GM21515 (cell line): ENCODE measurements around the gene DENND4B.
"Not testable (repeated sequence)": the region's sequence is repeated elsewhere in the genome, so short reads cannot be mapped to it uniquely, and the experiment has no call there.

Source experiments
- ATAC-seq: cut with Tn5 transposase; IDR thresholded peaks from one replicate; pipeline ENCODE4 v1.9.1; 2021; ENCODE audit not compliant: unreplicated experiment

The DENND4B gene

DNA sequence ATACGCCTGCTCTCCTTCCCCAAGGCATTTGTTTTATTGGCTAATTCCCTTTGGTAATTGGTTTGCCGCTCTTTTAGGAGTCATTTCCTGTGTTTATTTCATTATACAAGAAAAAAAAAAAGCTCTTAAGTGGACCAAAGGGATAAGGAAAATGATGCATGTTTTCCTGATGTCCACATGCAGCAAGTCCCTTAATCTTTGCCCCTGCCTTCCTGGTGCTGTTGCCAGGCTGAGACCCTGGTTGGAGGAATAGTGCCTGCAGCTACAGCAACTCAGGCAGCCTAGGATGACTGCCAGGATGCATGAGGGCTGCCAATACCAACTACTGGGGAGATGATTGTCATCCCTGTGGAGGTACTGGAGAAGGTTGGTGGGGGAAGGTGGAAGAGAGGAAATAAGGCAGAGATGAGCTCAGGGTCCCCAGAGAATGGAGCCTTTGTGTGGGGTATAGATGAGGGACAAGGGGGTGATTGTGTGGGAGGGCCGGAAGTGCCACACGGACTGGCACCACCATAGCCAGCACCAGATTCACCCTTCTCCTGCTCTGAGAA lies 17.7 kb downstream of the DENND4B start:
- no peak for ATAC-seq

DNA sequence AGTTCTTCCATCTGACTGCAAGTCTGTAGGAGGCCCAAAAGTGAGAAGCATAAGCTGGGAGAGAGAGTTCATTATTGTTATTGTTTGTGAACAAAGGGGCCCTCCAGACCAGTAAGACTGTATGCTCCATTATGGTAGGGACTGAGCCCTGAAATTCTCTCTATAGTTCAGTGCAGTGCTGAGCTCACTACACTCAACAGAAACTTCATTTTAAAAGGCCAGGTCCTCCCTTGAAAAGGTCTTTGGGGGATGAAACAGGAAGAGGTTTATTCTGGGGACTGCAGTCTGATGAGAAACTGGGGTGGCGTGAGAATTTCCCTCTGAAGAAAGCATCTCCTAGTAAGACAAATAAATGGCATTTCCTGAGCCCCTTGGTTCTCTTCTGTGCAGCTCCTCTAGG lies 18.3 kb downstream of the DENND4B start:
- no peak for ATAC-seq

DNA sequence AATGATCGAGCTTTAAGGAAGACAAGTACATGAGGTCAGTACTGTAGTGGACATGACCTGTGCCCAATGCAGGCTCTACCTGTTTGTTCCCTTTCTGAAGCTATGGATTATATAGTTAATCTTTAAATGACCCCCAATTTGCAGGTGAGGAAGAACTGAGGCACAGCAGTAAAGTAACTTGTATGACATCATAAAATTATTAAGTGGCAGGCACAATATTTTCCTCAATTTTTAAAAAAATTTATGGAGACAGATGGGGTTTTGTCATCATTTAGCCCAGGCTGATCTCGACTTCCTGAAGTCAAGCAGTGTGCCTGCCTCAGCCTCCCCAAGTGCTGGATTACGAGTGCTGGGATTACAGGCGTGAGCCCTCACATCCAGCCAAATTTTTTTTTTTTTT lies 20.1 kb downstream of the DENND4B start:
- no peak for ATAC-seq

DNA sequence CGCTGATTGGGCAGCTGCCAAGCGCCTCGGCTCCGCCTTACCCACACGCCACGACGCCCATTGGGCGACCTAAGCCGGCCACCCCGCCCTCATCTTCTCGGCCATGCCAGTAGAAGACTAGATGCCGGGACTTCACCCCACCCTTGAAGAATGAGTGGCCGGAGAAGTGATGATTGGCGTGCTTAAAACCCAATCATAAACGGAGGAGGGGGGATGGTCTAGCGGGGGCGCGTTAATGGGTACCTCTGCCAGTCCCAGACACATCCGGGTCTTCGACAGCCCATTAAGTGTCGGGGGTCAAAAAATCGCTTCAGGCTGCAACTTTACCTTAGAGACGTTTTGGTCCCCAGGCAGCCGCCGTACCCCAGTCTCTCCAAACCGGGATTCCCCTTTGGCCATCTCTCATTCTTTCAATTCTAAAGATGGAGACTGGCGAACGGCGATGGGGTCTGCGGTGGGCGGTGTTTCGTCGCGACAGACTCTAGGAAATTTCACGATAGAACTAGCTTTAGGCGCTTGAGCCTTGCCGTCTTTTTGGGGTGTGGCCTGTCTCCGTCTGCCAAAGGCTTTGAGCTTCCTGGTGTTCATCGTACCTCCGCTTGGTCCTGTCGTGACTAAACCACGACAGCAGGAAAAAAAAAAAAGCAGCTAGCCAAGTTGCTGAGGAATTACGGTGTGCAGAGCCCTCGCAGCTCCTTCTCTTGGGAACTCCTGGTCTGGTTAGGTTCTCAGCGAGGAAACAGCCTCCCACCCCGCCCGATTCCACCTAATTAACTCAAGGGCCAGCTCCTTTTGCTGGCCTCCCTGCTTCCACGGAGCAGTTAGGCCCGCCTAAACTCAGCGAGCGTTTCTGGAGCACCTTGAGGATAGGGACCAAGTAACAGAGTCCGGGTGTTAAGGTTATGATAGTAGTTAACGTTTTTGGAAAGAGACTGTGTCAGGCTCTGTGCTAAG lies 23.3 kb downstream of the DENND4B start, which contains the start of gene GATAD2B:
Gene GATAD2B, minus strand, starts transcription at position 1 of the 954 bp plus-strand sequence. CDS start 94,625 bp downstream, outside the sequence.
- peak; percentile 88 for ATAC-seq

DNA sequence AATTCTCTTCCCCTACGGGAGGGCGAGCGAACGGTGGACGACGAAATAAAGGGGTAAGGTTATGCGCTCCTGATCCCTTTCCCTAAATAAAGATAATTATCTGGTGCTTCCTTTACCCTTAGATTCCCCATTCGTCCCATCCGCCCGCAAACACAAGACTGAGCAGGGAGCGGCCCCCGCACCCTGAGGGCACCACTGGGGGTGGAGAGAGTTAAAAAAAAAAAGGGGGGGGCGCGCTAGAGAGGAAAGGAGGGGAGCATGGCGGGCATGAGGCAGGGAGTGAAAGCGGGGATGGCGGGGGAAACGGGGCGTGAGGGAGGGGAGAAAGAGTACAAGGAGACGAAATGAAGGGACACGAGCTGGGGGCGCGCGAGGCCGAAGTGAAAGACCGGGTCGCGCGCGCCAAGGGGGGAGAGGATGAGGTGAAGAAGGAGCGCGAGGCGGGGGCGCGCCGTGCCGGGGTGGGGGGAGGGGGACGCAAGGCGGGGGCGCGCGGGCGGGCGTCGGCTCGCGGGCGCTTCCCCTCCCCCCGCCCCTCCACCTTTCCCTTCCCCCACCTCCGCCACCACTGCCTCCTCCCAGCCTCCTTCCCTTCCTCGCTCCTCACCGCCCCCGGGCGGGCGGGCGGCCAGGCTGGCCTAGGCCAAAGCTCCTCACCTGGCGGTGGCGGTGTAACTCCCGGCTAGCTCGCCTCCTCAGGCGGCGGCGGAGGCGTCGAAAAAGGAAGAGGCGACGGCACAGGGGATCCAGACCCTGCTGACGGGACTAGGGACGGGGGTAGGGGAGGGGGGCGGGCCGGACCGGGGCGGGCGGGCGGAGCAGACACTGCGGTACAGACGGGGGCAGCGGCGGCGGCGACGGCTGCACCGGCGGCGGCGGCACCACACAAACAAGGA lies 24.2 kb downstream of the DENND4B start:
- peak; percentile 25 for ATAC-seq

DNA sequence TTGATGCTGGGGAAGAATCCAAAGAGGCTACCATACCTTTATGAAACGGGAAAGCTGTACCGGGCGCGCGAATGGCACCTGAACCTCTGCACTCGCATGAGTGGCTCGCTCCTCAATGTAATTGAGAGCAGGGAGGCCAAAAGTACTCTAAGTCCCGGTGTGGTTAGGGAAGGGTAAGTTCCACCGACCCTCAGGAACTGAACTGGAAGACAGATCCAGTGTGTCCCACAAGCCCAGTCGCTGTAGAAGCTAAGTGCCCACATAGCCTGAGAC lies 24.8 kb downstream of the DENND4B start:
- no peak for ATAC-seq

DNA sequence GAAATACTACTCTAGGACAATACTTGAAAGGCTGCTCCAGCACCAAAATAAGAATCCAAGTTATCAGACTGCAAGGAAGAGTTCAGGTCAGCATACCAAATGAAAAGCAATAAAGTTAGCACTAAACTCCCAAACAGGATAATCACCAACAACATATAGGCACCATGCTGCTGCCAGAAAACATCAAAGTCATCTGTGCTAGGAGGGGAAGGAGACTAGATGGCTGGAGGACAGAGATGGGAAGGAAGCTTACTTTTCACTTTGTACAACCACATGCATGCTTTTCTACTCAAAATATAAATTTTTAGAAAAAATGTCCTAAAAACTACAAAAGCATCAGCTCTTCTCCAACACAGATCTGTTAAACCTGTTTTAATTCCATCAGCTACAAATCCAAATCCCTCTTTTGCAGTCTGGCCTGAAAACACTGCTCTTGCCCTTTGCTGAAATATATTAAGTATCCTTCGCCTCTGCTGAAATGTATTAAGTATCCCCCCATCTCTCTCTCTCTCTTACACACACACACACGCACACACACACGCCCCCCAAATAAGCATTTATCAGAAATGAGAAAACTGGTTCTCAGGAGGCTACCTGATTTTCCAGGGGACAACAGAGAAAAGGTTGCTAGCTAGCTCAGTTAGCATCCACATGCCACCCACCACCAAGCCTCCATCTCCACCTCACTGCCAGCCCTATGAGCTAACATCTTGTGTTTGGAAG lies 25.3 kb downstream of the DENND4B start:
- no peak for ATAC-seq

DNA sequence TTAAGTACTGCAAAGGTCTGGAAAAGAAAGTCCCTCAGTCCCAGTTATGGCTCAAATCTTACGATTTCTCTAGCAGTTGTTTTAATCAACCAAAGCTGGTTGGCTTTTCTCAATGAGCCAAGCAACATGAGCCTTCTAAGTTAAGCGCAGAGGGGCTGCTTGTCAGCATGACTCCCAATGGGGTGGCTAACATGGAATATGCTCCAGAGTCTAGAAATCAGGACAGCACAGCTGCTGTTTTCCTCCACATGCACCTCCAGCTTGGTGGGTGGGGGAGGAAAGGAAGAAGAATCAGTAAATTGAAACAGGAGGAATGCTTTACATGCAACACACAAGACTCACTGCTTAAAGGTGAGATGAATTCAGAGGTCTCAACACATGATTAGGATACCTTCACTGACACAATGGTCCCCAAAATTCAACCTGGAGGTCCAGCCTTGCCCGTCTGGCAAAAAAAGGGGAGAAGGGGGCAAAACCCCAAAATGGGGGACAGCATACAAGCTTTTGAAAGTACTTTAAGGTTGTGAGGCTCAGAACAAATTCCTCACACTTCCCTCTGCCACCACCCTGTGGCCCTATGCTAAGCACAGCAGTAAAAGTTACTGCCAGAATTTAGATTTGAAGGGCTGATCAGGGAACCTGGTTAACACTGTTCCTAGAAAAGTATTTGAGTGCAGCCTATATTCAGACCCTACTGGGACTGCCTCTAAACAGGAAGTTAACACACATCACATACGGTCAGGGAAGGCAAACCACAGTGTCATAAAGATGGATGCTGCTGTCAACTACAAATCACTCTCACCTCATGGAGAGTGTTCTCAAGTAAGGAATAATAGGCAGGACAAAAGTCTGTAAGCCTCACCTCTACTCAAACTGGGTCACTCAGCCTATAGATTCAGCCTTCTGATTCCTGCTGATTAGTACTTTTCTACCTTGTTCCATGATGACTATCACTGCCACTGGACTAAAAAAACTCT lies 26.4 kb downstream of the DENND4B start:
- ATAC-seq, result no peak

DNA sequence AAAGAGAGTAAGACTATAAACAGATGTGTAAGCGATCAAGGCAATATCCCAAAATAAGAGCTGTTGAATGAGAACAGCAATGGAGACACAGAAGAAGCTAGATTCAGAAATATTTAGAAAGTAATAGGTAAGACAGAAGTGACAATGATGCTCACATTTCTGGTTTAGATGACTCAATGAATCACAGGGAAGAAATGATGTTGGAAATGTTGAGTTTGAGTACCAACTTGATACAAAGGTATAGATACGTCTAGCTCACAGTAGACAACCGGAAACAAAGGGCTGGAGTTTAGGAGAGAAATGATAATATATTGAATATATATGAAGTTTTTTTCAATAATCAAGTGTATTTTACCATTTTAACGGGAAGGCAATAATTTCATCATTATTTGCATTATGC lies 30.2 kb downstream of the DENND4B start:
- ATAC-seq, result no peak

DNA sequence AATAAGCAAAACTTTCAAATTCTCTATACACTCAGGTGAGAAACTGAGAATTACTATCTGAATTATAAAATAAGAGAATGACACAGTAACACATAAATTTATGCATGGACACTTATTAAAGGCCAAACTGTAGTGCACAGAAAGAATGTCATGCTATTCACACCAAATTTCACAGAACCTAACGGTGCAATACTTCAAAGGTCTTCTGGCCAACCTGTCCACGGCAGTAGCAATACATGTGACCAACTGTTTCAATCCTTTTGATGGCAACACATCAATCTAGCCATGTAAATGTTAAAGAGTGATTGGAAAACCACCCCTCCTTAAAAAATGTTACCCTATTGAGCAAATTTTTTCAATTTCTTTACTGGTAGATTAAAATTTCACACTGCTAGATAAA lies 34.2 kb downstream of the DENND4B start:
- ATAC-seq, result no peak

DNA sequence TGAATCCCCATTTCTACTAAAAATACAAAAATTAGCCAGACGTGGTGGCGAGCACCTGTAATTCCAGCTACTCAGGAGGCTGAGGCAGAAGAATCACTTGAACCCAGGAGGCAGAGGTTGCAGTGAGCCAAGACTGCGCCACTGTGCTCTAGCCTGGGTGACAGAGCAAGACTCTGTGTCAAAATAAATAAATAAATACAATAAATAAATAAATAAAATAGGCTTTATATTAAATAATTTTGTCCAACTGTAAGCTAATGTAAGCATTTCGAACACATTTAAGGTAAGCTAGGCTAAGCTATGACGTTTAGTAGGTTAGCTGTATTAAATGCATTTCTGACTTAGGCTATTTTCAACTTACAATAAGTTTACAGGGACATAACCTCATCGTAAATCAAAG lies 36.0 kb downstream of the DENND4B start:
- ATAC-seq, result not testable (repeated sequence)

DNA sequence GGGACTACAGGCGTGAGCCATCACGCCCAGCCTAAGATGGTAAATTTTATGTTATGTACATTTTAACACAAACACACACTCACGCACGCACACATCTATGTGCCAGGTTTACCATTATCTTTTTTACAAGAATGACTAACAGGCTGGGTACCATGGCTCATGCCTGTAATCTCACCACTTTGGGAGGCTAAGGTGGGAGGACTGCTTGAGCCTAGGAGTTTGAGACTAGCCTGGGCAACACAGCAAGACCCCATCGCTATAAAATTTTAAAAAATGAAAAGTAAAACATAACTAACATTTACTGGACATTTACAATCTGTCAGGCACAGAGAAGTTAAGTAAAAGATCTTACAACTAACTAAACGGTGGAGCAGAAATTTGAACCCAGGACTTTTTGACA lies 38.4 kb downstream of the DENND4B start:
- no peak for ATAC-seq

DNA sequence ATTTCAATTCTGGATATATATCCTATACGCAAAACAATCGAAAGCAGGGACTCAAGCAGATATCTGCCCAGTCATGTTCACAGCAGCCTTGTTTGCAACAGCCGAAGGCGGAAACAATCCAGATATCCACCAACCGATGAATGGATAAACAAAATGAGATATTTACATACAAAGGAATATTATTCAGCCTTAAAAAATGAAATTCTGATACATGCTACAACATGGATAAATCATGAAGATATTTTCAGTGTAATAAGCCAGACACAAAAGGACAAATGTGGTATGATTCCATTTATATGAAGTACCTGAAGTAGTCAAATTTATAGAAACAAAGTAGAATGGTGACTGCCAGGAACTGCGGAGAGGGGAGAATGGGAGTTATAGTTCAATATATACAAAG lies 39.4 kb downstream of the DENND4B start:
- no peak for ATAC-seq

DNA sequence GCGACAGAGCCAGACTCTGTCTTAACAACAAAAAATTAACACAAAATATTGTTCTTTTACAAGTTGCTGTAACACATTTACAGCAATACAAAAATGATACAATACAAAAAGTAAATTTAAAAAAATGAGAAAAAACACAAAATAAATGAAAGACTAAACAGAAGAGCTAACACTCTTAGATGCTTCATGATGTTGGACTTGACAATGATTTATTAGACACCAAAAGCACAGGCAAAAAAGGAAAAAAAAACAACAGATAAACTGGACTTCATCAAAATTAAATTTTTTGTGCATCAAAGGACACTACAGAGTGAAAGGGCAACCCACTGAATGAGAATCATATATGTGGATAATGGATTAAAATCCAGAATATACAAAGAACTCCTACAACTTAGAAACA lies 40.1 kb downstream of the DENND4B start:
- no peak for ATAC-seq

DNA sequence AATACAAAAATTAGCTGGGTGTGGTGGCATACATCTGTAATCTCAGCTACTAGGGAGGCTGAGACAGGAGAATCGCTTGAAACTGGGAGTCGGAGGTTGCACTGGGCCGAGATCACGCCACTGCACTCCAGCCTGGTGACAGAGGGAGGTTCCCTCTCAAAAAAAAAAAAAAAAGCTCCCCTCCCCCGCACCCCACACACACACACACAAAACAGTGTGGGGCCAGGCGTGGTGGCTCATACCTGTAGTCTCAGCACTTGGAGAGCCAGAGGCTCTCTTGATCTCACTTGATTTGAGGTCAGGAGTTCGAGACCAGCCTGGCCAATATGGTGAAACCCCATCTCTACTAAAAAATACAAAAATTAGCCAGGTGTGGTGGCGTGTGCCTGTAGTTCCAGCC lies 40.6 kb downstream of the DENND4B start:
- ATAC-seq, result not testable (repeated sequence)

DNA sequence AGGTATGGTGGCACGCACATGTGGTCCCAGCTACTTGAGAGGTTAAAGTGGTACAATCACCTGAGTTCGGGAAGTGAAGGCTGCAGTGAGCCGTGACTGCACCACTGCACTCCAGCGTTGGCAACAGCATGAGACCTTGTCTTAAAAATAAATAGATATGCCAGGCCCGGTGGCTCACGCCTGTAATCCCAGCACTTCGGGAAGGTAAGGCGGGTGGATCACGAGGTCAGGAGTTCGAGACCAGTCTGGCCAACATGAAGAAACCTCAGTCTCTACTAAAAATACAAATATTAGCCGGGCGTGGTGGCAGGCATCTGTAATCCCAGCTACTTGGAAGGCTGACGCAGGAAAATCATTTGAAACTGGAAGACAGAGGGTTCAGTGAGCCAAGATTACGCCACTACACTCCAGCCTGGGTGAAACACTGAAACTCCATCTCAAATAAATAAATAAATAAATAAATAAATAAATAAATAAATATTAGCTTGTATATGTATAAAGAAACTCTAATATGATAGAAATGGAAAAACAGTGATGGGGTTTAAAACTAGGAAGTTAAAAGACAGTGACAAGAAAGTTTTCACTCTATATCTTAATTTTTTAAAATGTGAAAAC lies 42.6 kb downstream of the DENND4B start:
- ATAC-seq, result no peak

DNA sequence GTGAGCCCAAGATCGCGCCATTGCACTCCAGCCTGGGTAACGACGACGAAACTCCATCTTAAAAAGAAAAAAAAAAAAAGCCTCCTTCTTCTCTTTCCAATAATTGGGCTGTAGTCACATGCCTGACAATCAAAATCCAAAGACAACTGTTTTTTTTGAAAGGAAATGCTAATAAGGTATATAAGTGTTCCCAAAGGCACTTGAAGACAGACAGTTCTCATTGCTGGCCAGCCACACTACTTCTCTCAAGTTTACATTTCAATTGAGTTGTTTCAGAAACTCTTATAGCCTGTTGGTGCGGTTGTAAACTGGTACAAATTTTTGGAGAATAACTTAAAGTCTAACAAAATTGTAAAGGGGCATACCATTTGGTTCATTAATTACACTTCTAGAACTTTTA lies 47.0 kb downstream of the DENND4B start:
- no peak for ATAC-seq

DNA sequence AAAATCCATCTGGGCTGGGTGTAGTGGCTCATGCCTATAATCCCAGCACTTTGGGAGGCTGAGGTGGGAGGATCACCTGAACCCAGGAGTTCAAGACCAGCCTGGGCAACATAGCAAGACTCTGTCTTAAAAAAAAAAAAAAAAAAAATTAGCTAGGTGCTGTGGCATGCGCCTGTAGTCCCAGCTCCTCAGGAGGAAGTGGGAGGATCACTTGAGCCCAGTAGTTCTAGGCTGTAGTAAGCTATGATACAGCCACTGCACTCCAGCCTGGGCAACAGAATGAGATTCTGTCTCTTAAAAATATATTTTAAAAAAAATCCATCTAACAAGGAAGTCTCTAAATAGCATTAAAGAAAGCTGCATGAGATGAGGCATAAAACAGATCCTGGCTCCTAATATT lies 50.7 kb downstream of the DENND4B start:
- ATAC-seq, result not testable (repeated sequence)

DNA sequence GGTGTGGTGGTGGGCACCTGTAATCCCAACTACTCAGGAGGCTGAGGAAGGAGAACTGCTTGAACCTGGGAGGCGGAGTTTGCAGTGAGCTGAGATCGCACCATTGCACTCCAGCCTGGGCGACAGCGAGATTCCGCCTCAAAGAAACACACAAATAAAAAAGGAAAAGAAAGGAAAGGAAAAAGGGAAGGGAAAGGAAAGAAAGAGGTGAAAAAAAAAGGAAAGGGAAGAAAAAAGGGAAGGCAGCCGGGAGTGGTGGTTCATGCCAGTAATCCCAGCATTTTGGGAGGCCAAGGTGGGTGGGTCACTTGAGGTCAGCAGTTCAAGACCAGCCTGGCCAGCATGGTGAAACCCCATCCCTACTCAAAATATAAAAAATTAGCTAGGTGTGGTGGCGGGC lies 55.5 kb downstream of the DENND4B start:
- ATAC-seq, result not testable (repeated sequence)
